Stomach (tissue), 19 donors: ENCODE results near the gene LZTS2. TPM values are rescaled to one million over a fixed set of nuclear protein-coding genes. Genes with fewer than 3 reads are reported as not detected.

Experiments used
- DNase-seq, 2 donors: peaks; one replicate each; pipeline versions ENCODE4 v3.0.0 to v3.0.0-alpha.2; 2013 to 2019
- H3K27ac ChIP-seq, 5 donors: fragments of 200-600 bp in 4 of 5; sonication (generic) in 4 of 5; one replicate each; pipeline ENCODE4 v1.5.1; 2013 to 2019; ENCODE audit warnings: mild to moderate bottlenecking in 1 of 5, moderate library complexity in 1 of 5
- H3K27me3 ChIP-seq, 3 donors: fragments of 200-600 bp; sonication (generic); one replicate each; pipeline ENCODE4 v1.5.1; 2017 to 2019; ENCODE audit warnings: mixed run types in 1 of 3
- H3K36me3 ChIP-seq, 4 donors: fragments of 200-600 bp; sonication (generic); 1 replicate in 3 of 4; 2 replicates in 1 of 4; pipeline ENCODE4 v1.5.1; 2016 to 2019
- H3K4me1 ChIP-seq, 4 donors: fragments of 200-600 bp; sonication (generic); one replicate each; pipeline ENCODE4 v1.5.1; 2016 to 2019
- H3K4me3 ChIP-seq, 4 donors: fragments of 200-600 bp; sonication (generic) in 3 of 4; one replicate each; pipeline ENCODE4 v1.5.1; 2016 to 2019; ENCODE audit warnings: mild to moderate bottlenecking in 1 of 4
- H3K9me3 ChIP-seq, 4 donors: fragments of 200-600 bp; sonication (generic); one replicate each; pipeline ENCODE4 v1.5.1; 2016 to 2019
- CTCF ChIP-seq, 7 experiments: fragments of 450-650 bp in 4 of 7; fragments of 200-600 bp in 3 of 7; sonication (generic) in 3 of 7; IDR thresholded peaks; one replicate each; pipeline ENCODE4 v1.5.1; 2016 to 2019; ENCODE audit warnings: antibody characterized with exemption in 7 of 7, control low read depth in 2 of 7, mild to moderate bottlenecking in 1 of 7
- EP300 ChIP-seq: sonication (generic); formaldehyde crosslinking; IDR thresholded peaks from one replicate; pipeline ENCODE4 v1.6.1; 2017; ENCODE audit warnings: antibody characterized with exemption
- POLR2A ChIP-seq, 4 donors: fragments of 450-650 bp; IDR thresholded peaks; one replicate each; pipeline ENCODE4 v1.6.1; 2016; ENCODE audit warnings: antibody characterized with exemption in 4 of 4, control low read depth in 2 of 4, mild to moderate bottlenecking in 1 of 4, moderate library complexity in 1 of 4
- POLR2AphosphoS5 ChIP-seq, 3 donors: sonication (generic); formaldehyde crosslinking; IDR thresholded peaks; one replicate each; pipeline ENCODE4 v1.6.1; 2016; ENCODE audit warnings: antibody characterized with exemption in 3 of 3
- WGBS, 5 donors: extraction: QIAGEN DNeasy Blood & Tissue Kit in 3 of 5; methylation state at CpG; one replicate each; pipeline versions ENCODE4 v1.1.5 to v1.1.7; 2013 to 2018; 5-methylcytosine and 5-hydroxymethylcytosine counted together
- intact Hi-C: fragments of 100-400 bp; cut with DNase I; formaldehyde crosslinking; loops from one replicate; pipeline ENCODE4 v1.15.1; 2023; ENCODE audit warnings: low total_unique reads
- long read RNA-seq, 10 donors: transcript quantifications; one replicate each; lab custom pipeline, GENCODE V29; 2026
- polyA plus RNA-seq, 3 donors: library from polyadenylated mRNA; stranded (reverse); fragments of 200-250 nt; gene quantifications; one replicate each; pipeline ENCODE4 v1.2.3, GENCODE V29; 2013
- total RNA-seq, 5 donors: library from RNA; depleted of rRNA; stranded (reverse); fragments of >200 nt; gene quantifications; one replicate each; pipeline versions ENCODE4 v1.1.0 to v1.2.3, GENCODE V29; 2014 to 2016
- donor health status: healthy with polysubstance abuse.
- donor health status: Bipolar disorder and iron deficiency.
- donor health status: healthy.

The LZTS2 gene
- total RNA-seq: 10 to 100 TPM; 41.2 to 70.7 (median 52.5) TPM
- polyA plus RNA-seq: 10 to 100 TPM; 34.7 to 58.2 (median 39.1) TPM
- long read RNA-seq, donor 1, partial matches to known transcripts: 0 of 2 reads
- long read RNA-seq, donor 1, other reads (novel, unspliced or antisense): 0 of 2 reads
- long read RNA-seq, donor 2, full-length matches to known transcripts: 8 of 8 reads
- long read RNA-seq, donor 2, partial matches to known transcripts: 0 of 8 reads
- long read RNA-seq, donor 2, other reads (novel, unspliced or antisense): 0 of 8 reads
- long read RNA-seq, donor 3, full-length matches to known transcripts: 5 of 5 reads
- long read RNA-seq, donor 3, partial matches to known transcripts: 0 of 5 reads
- long read RNA-seq, donor 3, other reads (novel, unspliced or antisense): 0 of 5 reads
- long read RNA-seq, donor 4: 0 reads
- long read RNA-seq, donor 5, full-length matches to known transcripts: 5 of 16 reads
- long read RNA-seq, donor 5, partial matches to known transcripts: 6 of 16 reads
- long read RNA-seq, donor 5, other reads (novel, unspliced or antisense): 5 of 16 reads
- long read RNA-seq, donor 6, full-length matches to known transcripts: 10 of 31 reads
- long read RNA-seq, donor 6, partial matches to known transcripts: 7 of 31 reads
- long read RNA-seq, donor 6, other reads (novel, unspliced or antisense): 14 of 31 reads
- long read RNA-seq, donor 7, full-length matches to known transcripts: 7 of 17 reads
- long read RNA-seq, donor 7, partial matches to known transcripts: 10 of 17 reads
- long read RNA-seq, donor 7, other reads (novel, unspliced or antisense): 0 of 17 reads
- long read RNA-seq, donor 8, full-length matches to known transcripts: 7 of 37 reads
- long read RNA-seq, donor 8, partial matches to known transcripts: 30 of 37 reads
- long read RNA-seq, donor 8, other reads (novel, unspliced or antisense): 0 of 37 reads
- long read RNA-seq, donor 9, partial matches to known transcripts: 11 of 16 reads
- long read RNA-seq, donor 9, other reads (novel, unspliced or antisense): 0 of 16 reads
- long read RNA-seq, donor 10, partial matches to known transcripts: 0 of 1 reads
- long read RNA-seq, donor 10, other reads (novel, unspliced or antisense): 0 of 1 reads

- no peak for DNase-seq
- peak within 1 kb of the TSS; percentile 97 to 100 (median 100) for H3K27ac ChIP-seq
- no peaks in the 10 kb centered on the region for H3K9me3 ChIP-seq
- TF ChIP-seq POLR2AphosphoS5 (IDR thresholded peaks at IDR 0.05) (no peak), POLR2A (IDR thresholded peaks at IDR 0.05) (no peak), CTCF (IDR thresholded peaks at IDR 0.05) (no peak), EP300 (no peak)
- intact Hi-C loops: no loop called here
- peak within 1 kb of the TSS; percentile 68 to 89 (median 88) for H3K4me3 ChIP-seq
- H3K27me3 ChIP-seq: no peaks in the 10 kb centered on the region
- WGBS, 5 donors: 2 to 7% (median 3%) methylated on average over 6 to 44 of the region's 44 CpGs
- H3K4me1 ChIP-seq: peaks cover 45 to 79% (median 62%) of the 10 kb centered on the region in 4 donors
- peaks cover 13 to 25% (median 24%) of the 10 kb centered on the region in 4 donors for H3K36me3 ChIP-seq
Measured at GRCh38 chr10:100999742-101000126, at the start of gene LZTS2. TSS of gene LZTS2 (plus strand) at chr10:100999808. CDS start at chr10:101002539, 2,731 bp downstream.

- peaks cover 20 to 93% (median 88%) of the 10 kb centered on the region in 4 donors for H3K36me3 ChIP-seq
- H3K27me3 ChIP-seq: no peaks in the 10 kb centered on the region
- intact Hi-C loops: no loop called here
- no peak for DNase-seq
- no peaks in the 10 kb centered on the region for H3K9me3 ChIP-seq
- no peak overlapping the region for H3K27ac ChIP-seq
- TF ChIP-seq CTCF (IDR thresholded peaks at IDR 0.05) (no peak), EP300 (no peak), POLR2A (IDR thresholded peaks at IDR 0.05) (no peak), POLR2AphosphoS5 (IDR thresholded peaks at IDR 0.05) (no peak)
- no peak overlapping the region for H3K4me3 ChIP-seq
- H3K4me1 ChIP-seq: no peaks in the 10 kb centered on the region
Measured at GRCh38 chr10:100960251-100960650, 39.4 kb upstream of the LZTS2 start.

GRCh38 chr10:100962351-100963080 lies 37.1 kb upstream of the LZTS2 start:
- Histone ChIP-seq H3K9me3 (no peaks in the 10 kb centered on the region), H3K4me1 (no peaks in the 10 kb centered on the region), H3K4me3 (no peak overlapping the region), H3K27me3 (no peaks in the 10 kb centered on the region), H3K27ac (no peak overlapping the region), H3K36me3 (peaks cover 8 to 85% (median 76%) of the 10 kb centered on the region in 4 donors)
- WGBS, 5 donors: 69 to 78% (median 71%) methylated on average over 4 of the region's 4 CpGs
- DNase-seq: no peak
- intact Hi-C loops: no loop called here
- TF ChIP-seq CTCF (IDR thresholded peaks at IDR 0.05): no peak
- TF ChIP-seq POLR2A (IDR thresholded peaks at IDR 0.05): no peak
- TF ChIP-seq POLR2AphosphoS5 (IDR thresholded peaks at IDR 0.05): no peak
- no peak for TF ChIP-seq EP300
